HEK293 (cell line): ENCODE results near the gene FASTK.

Experiments used
- BCL11B ChIP-seq: fragments of 450-650 bp; formaldehyde crosslinking; IDR thresholded peaks from 2 replicates; pipeline ENCODE4 v1.5.1; 2016; ENCODE audit warnings: low read depth, missing biosample characterization, missing genetic modification characterization
- KLF10 ChIP-seq: fragments of 450-650 bp; IDR thresholded peaks from 2 replicates; pipeline ENCODE4 v1.5.1; 2018; ENCODE audit warnings: missing biosample characterization, mild to moderate bottlenecking, missing genetic modification characterization
- PRDM1 ChIP-seq: fragments of 450-650 bp; formaldehyde crosslinking; IDR thresholded peaks from 2 replicates; pipeline ENCODE4; 2016; ENCODE audit warnings: missing biosample characterization, missing genetic modification characterization
- SETDB1 ChIP-seq: IDR thresholded peaks from one replicate; pipeline ENCODE4 v1.6.1; 2017; ENCODE audit warnings: mild to moderate bottlenecking, low read length, moderate library complexity, mixed read lengths; ENCODE audit not compliant: insufficient read length
- YY1 ChIP-seq: fragments of 450-650 bp; formaldehyde crosslinking; IDR thresholded peaks from 2 replicates; pipeline ENCODE4 v1.5.1; 2018; ENCODE audit warnings: missing biosample characterization, missing genetic modification characterization
- ZEB2 ChIP-seq: fragments of 450-650 bp; formaldehyde crosslinking; IDR thresholded peaks from 2 replicates; pipeline ENCODE4 v1.5.1; 2016; ENCODE audit warnings: missing biosample characterization, missing genetic modification characterization
- ZNF266 ChIP-seq: fragments of 450-650 bp; formaldehyde crosslinking; IDR thresholded peaks from 2 replicates; pipeline ENCODE4 v1.5.1; 2016; ENCODE audit warnings: missing biosample characterization, missing genetic modification characterization, low read depth
- ZNF747 ChIP-seq: fragments of 450-650 bp; formaldehyde crosslinking; IDR thresholded peaks from 2 replicates; pipeline ENCODE4 v1.5.1; 2016; ENCODE audit warnings: missing biosample characterization, missing genetic modification characterization
- TF ChIP-seq, protein P1 (sequence below): fragments of 450-650 bp; formaldehyde crosslinking; IDR thresholded peaks from 2 replicates; pipeline ENCODE4 v1.5.1; 2016; ENCODE audit warnings: missing biosample characterization, missing genetic modification characterization
- TF ChIP-seq, protein P2 (sequence below): fragments of 450-650 bp; formaldehyde crosslinking; IDR thresholded peaks from 2 replicates; pipeline ENCODE4 v1.5.1; 2016; ENCODE audit warnings: missing biosample characterization, missing genetic modification characterization
- TF ChIP-seq, protein P3 (sequence below): fragments of 450-650 bp; formaldehyde crosslinking; IDR thresholded peaks from 2 replicates; pipeline ENCODE4 v1.5.1; 2016; ENCODE audit warnings: missing biosample characterization, missing genetic modification characterization
- TF ChIP-seq, protein P4 (sequence below): fragments of 450-650 bp; formaldehyde crosslinking; IDR thresholded peaks from 2 replicates; pipeline ENCODE4 v1.5.1; 2016; ENCODE audit warnings: missing biosample characterization, missing genetic modification characterization

DNA sequence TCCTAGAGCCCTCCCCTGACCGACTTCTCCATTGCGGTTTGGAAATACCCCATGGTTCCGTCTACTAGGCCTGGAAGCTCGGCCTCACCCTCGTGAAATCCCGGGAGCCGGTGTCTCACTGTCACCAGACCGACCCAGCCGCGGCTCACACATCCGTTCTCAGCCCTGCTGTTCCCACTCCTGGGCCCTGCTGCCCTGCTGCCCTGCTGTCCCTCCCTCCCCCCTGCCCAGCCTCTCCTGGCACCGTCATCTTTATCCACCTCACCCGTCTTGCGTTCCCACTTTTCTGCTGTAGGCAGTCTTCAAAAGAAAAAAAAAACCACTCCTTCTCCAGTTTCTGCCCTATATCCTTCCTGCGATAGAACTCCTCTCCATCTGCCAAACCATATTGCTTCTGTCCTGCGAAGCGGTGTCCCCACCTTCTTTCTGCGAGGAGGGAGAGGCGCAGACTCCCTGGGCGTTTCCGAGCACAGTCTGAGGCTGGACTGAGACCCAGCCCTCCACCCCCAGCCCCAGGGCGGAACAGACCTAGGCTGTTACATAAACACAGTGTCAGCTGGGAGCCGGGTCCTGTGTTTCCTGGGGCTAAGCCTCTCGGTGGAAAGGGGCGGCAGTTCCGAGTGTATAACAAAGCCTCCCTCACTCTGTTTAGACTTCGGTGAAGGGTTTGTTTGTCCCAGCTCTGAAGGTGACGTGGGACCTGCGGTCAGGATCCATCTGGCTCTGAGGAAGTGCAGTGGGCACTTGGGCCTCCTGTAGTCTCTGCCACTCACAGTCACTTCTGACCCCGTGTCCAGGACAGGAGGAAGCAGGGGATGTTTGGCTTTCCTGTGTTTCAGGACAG, 8.5 kb upstream of the FASTK start:
- TF ChIP-seq, protein P1, sequence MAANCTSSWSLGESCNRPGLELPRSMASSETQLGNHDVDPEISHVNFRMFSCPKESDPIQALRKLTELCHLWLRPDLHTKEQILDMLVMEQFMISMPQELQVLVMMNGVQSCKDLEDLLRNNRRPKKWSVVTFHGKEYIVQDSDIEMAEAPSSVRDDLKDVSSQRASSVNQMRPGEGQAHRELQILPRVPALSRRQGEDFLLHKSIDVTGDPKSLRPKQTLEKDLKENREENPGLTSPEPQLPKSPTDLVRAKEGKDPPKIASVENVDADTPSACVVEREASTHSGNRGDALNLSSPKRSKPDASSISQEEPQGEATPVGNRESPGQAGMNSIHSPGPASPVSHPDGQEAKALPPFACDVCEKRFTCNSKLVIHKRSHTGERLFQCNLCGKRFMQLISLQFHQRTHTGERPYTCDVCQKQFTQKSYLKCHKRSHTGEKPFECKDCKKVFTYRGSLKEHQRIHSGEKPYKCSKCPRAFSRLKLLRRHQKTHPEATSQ (tag by site-specific recombination): no peak
- TF ChIP-seq, protein P2, sequence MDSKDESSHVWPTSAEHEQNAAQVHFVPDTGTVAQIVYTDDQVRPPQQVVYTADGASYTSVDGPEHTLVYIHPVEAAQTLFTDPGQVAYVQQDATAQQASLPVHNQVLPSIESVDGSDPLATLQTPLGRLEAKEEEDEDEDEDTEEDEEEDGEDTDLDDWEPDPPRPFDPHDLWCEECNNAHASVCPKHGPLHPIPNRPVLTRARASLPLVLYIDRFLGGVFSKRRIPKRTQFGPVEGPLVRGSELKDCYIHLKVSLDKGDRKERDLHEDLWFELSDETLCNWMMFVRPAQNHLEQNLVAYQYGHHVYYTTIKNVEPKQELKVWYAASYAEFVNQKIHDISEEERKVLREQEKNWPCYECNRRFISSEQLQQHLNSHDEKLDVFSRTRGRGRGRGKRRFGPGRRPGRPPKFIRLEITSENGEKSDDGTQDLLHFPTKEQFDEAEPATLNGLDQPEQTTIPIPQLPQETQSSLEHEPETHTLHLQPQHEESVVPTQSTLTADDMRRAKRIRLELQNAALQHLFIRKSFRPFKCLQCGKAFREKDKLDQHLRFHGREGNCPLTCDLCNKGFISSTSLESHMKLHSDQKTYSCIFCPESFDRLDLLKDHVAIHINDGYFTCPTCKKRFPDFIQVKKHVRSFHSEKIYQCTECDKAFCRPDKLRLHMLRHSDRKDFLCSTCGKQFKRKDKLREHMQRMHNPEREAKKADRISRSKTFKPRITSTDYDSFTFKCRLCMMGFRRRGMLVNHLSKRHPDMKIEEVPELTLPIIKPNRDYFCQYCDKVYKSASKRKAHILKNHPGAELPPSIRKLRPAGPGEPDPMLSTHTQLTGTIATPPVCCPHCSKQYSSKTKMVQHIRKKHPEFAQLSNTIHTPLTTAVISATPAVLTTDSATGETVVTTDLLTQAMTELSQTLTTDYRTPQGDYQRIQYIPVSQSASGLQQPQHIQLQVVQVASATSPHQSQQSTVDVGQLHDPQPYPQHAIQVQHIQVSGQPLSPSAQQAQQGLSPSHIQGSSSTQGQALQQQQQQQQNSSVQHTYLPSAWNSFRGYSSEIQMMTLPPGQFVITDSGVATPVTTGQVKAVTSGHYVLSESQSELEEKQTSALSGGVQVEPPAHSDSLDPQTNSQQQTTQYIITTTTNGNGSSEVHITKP (tag by site-specific recombination): no peak
- TF ChIP-seq BCL11B (tag by site-specific recombination): no peak
- TF ChIP-seq, protein P3, sequence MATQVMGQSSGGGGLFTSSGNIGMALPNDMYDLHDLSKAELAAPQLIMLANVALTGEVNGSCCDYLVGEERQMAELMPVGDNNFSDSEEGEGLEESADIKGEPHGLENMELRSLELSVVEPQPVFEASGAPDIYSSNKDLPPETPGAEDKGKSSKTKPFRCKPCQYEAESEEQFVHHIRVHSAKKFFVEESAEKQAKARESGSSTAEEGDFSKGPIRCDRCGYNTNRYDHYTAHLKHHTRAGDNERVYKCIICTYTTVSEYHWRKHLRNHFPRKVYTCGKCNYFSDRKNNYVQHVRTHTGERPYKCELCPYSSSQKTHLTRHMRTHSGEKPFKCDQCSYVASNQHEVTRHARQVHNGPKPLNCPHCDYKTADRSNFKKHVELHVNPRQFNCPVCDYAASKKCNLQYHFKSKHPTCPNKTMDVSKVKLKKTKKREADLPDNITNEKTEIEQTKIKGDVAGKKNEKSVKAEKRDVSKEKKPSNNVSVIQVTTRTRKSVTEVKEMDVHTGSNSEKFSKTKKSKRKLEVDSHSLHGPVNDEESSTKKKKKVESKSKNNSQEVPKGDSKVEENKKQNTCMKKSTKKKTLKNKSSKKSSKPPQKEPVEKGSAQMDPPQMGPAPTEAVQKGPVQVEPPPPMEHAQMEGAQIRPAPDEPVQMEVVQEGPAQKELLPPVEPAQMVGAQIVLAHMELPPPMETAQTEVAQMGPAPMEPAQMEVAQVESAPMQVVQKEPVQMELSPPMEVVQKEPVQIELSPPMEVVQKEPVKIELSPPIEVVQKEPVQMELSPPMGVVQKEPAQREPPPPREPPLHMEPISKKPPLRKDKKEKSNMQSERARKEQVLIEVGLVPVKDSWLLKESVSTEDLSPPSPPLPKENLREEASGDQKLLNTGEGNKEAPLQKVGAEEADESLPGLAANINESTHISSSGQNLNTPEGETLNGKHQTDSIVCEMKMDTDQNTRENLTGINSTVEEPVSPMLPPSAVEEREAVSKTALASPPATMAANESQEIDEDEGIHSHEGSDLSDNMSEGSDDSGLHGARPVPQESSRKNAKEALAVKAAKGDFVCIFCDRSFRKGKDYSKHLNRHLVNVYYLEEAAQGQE (tag by site-specific recombination): 0 out of 2 replicates have a peak, but pooled peaks have one; percentile 21
- TF ChIP-seq YY1 (tag by site-specific recombination): no peak
- TF ChIP-seq, protein P4, sequence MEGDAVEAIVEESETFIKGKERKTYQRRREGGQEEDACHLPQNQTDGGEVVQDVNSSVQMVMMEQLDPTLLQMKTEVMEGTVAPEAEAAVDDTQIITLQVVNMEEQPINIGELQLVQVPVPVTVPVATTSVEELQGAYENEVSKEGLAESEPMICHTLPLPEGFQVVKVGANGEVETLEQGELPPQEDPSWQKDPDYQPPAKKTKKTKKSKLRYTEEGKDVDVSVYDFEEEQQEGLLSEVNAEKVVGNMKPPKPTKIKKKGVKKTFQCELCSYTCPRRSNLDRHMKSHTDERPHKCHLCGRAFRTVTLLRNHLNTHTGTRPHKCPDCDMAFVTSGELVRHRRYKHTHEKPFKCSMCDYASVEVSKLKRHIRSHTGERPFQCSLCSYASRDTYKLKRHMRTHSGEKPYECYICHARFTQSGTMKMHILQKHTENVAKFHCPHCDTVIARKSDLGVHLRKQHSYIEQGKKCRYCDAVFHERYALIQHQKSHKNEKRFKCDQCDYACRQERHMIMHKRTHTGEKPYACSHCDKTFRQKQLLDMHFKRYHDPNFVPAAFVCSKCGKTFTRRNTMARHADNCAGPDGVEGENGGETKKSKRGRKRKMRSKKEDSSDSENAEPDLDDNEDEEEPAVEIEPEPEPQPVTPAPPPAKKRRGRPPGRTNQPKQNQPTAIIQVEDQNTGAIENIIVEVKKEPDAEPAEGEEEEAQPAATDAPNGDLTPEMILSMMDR (tag by site-specific recombination): no peak
- TF ChIP-seq ZEB2 (tag by site-specific recombination): 0 out of 2 replicates have a peak, but pooled peaks have one; percentile 17
- TF ChIP-seq SETDB1: no peak
- no peak for TF ChIP-seq PRDM1 (tag by site-specific recombination)
- no peak for TF ChIP-seq ZNF747 (tag by site-specific recombination)
- TF ChIP-seq KLF10: no peak
- TF ChIP-seq ZNF266 (tag by site-specific recombination): no peak
